ENCODE results near the gene RAB7A.
"Not testable (repeated sequence)": the region's sequence is repeated elsewhere in the genome, so short reads cannot be mapped to it uniquely, and the experiment has no call there.

The RAB7A gene

DNA sequence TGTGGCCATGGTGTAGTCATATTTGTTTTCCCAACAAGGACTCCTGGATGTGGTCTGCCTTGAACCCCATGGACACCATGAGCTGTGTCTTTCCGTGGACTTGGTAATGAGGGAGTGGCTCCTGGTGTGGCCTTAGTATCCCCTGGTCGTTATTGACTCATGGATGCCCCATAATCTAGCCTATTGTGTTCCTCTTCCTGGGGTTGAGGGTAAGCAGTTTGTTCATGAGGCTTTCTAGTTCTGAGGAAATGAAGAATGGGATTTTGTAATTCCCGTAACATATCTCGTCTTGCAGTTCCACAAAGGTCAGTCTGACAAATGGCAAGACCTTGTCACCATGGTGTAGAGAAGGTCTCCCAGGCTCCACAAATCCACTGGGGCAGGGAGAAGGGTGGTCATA lies 22.6 kb downstream of the RAB7A start:
- peak overlapping the region; percentile 14 for H3K27ac ChIP-seq (ENCODE audit: low read depth, low read length)
- H3K27me3 ChIP-seq (ENCODE audit: control insufficient read depth in 5 of 5, insufficient read depth in 4 of 5, low read length in 5 of 5): no peaks in the 10 kb centered on the region
- no peak overlapping the region for H3K9ac ChIP-seq (ENCODE audit: low read length in 5 of 5)
- no peaks in the 10 kb centered on the region for H3K9me3 ChIP-seq (ENCODE audit: control insufficient read depth in 5 of 5, low read length in 5 of 5)
- H3K4me1 ChIP-seq (ENCODE audit: control insufficient read depth in 5 of 5, insufficient read depth in 5 of 5, low read length in 5 of 5): peaks cover 0 to 37% (median 24%) of the 10 kb centered on the region in 5 donors
- no peak overlapping the region for H3K4me3 ChIP-seq (ENCODE audit: low read depth in 1 of 5, low read length in 5 of 5)
- H3K36me3 ChIP-seq (ENCODE audit: control insufficient read depth in 5 of 5, insufficient read depth in 5 of 5, low read length in 5 of 5): peaks cover 0 to 15% (median 8%) of the 10 kb centered on the region in 5 donors

DNA sequence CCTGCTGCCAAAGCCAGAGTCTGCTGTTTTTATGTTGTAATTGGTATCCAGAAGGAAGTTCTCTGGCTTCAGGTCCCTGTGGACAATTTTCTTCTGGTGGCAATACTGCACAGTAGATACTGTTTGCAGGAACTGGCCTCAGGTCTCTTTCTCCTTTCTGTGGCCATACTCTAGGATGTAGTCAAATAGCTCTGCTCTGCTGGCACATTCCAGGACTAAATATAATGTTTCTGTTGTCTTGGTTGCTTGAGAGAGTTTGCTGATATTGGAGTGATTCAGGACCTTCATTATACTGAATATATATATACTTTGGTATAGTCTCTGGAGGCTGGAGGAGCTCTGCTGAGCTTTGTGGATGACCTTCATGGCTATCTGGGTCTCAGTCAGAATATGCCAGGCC lies 23.1 kb downstream of the RAB7A start:
- peak overlapping the region; percentile 14 for H3K27ac ChIP-seq (ENCODE audit: low read depth, low read length)
- H3K9ac ChIP-seq (ENCODE audit: low read length in 5 of 5): no peak overlapping the region
- no peaks in the 10 kb centered on the region for H3K27me3 ChIP-seq (ENCODE audit: control insufficient read depth in 5 of 5, insufficient read depth in 4 of 5, low read length in 5 of 5)
- no peak overlapping the region for H3K4me3 ChIP-seq (ENCODE audit: low read depth in 1 of 5, low read length in 5 of 5)
- peaks cover 0 to 12% (median 6%) of the 10 kb centered on the region in 5 donors for H3K36me3 ChIP-seq (ENCODE audit: control insufficient read depth in 5 of 5, insufficient read depth in 5 of 5, low read length in 5 of 5)
- H3K9me3 ChIP-seq (ENCODE audit: control insufficient read depth in 5 of 5, low read length in 5 of 5): no peaks in the 10 kb centered on the region
- H3K4me1 ChIP-seq (ENCODE audit: control insufficient read depth in 5 of 5, insufficient read depth in 5 of 5, low read length in 5 of 5): peaks cover 0 to 39% (median 24%) of the 10 kb centered on the region in 5 donors

DNA sequence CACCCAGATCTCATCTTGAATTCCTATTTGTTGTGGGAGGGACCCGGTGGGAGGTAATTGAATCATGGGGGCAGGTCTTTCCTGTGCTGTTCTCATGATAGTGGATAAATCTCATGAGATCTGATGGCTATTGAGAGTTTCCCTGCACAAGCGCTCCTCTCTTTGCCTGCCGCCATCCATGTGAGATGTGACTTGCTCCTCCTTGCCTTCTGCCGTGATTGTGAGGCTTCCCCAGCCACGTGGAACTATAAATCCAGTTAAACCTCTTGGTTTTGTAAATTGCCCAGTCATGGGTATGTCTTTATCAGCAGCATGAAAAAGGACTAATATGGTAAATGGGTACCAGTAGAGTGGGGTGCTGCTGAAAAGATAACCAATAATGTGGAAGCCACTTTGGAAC lies 23.6 kb downstream of the RAB7A start:
- not testable (repeated sequence) for H3K36me3 ChIP-seq (ENCODE audit: control insufficient read depth in 5 of 5, insufficient read depth in 5 of 5, low read length in 5 of 5); H3K9me3 ChIP-seq (ENCODE audit: control insufficient read depth in 5 of 5, low read length in 5 of 5); H3K4me3 ChIP-seq (ENCODE audit: low read depth in 1 of 5, low read length in 5 of 5); H3K9ac ChIP-seq (ENCODE audit: low read length in 5 of 5); H3K27me3 ChIP-seq (ENCODE audit: control insufficient read depth in 5 of 5, insufficient read depth in 4 of 5, low read length in 5 of 5)
- Histone ChIP-seq H3K27ac (ENCODE audit: low read depth, low read length) (peak overlapping the region; percentile 14), H3K4me1 (ENCODE audit: control insufficient read depth in 5 of 5, insufficient read depth in 5 of 5, low read length in 5 of 5) (peaks cover 0 to 39% (median 24%) of the 10 kb centered on the region in 5 donors)

DNA sequence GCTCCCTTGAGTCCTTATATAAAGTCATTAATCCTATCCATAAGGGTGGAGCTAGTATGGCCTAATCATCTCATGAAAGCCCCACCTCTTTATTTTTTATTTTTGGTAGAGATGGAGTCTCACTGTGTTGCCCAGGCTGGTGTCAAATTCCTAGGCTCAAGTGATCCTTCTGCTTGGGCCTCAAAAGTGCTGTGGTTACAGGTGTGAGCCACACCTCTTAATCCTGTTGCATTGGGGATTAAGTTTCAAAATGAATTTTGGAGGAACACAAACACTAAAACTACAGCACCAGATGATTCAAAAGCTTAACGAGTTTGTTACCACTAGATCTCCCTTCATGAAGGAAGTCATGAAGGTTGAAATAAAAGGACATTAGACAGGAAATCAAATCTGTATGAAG lies 27.7 kb downstream of the RAB7A start:
- Histone ChIP-seq H3K36me3 (ENCODE audit: control insufficient read depth in 5 of 5, insufficient read depth in 5 of 5, low read length in 5 of 5) (no peaks in the 10 kb centered on the region), H3K27ac (ENCODE audit: low read depth, low read length) (no peak overlapping the region), H3K4me3 (ENCODE audit: low read depth in 1 of 5, low read length in 5 of 5) (no peak overlapping the region), H3K9me3 (ENCODE audit: control insufficient read depth in 5 of 5, low read length in 5 of 5) (no peaks in the 10 kb centered on the region), H3K9ac (ENCODE audit: low read length in 5 of 5) (no peak overlapping the region), H3K4me1 (ENCODE audit: control insufficient read depth in 5 of 5, insufficient read depth in 5 of 5, low read length in 5 of 5) (peaks cover 0 to 31% (median 22%) of the 10 kb centered on the region in 5 donors), H3K27me3 (ENCODE audit: control insufficient read depth in 5 of 5, insufficient read depth in 4 of 5, low read length in 5 of 5) (no peaks in the 10 kb centered on the region)

DNA sequence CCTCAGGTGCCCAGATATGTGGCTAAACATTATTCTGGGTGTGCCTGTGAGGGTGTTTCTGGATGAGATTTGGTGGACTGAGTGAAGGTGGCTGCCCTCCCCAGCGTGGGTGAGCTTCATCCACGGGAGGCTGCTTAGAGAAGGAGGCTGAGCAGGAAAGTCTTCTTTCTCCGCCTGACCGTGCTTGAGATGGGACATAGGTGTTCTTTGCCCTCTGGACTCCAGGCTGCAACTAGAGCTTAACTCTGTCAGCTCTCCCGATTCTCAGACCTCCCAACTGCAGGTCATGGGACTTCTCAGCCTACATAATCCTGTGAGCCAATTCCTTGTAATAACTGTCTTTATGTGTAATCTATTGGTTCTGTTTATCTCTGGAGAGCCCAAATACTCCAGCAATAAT lies 34.1 kb downstream of the RAB7A start:
- no peak overlapping the region for H3K27ac ChIP-seq (ENCODE audit: low read depth, low read length)

DNA sequence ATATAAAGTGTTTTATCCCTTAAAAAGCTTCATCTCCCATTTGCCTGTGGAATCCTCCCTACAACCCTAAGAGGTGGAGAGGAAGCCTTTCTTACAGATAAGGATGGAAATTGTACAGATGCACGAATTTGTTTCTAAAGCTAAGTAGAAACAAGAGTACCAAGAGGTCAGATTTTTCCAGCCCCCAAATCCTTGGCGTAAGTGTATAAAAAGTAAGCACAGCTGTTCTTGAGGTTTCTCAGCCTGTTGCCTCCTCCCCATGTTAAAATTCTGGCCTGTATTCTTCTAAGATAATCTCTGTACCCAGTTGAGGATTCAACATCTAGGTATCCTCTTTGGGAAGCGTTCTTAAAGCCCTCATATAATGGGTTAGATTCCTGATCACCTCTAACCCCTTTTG lies 34.9 kb downstream of the RAB7A start:
- H3K9me3 ChIP-seq (ENCODE audit: control insufficient read depth in 5 of 5, low read length in 5 of 5): no peaks in the 10 kb centered on the region
- H3K27ac ChIP-seq (ENCODE audit: low read depth, low read length): no peak overlapping the region
- peaks cover 0 to 26% (median 17%) of the 10 kb centered on the region in 5 donors for H3K4me1 ChIP-seq (ENCODE audit: control insufficient read depth in 5 of 5, insufficient read depth in 5 of 5, low read length in 5 of 5)

More for the DNA sequence above, 34.1 kb downstream of the RAB7A start:
- H3K4me1 ChIP-seq (ENCODE audit: control insufficient read depth in 5 of 5, insufficient read depth in 5 of 5, low read length in 5 of 5): peaks cover 0 to 26% (median 17%) of the 10 kb centered on the region in 5 donors
- no peaks in the 10 kb centered on the region for H3K27me3 ChIP-seq (ENCODE audit: control insufficient read depth in 5 of 5, insufficient read depth in 4 of 5, low read length in 5 of 5)
- H3K4me3 ChIP-seq (ENCODE audit: low read depth in 1 of 5, low read length in 5 of 5): no peak overlapping the region
- no peaks in the 10 kb centered on the region for H3K9me3 ChIP-seq (ENCODE audit: control insufficient read depth in 5 of 5, low read length in 5 of 5)
- H3K36me3 ChIP-seq (ENCODE audit: control insufficient read depth in 5 of 5, insufficient read depth in 5 of 5, low read length in 5 of 5): peaks cover 0 to 11% (median 6%) of the 10 kb centered on the region in 5 donors
- H3K9ac ChIP-seq (ENCODE audit: low read length in 5 of 5): peak overlapping the region in 1 of 5 donors; percentile 4

DNA sequence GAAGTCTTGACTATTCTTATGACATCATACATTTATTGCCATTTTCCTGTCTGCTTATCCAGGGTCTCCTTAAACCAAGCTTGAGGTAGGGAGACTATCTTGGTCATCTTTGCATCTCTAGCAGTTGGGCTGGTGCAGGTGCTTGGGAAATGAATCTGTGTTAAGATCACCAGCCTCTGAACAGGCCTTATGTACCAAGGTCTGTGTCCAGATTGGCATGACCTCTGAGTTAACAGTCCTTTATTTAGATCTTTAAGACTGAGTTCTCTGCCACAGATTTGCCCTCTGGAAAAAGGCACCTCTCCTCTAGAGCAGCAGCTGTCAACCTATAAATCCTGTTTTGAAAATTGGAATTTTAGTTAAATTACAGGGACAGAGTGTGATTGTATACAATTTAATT lies 35.4 kb downstream of the RAB7A start:
- Histone ChIP-seq H3K36me3 (ENCODE audit: control insufficient read depth in 5 of 5, insufficient read depth in 5 of 5, low read length in 5 of 5) (peaks cover 0 to 11% (median 8%) of the 10 kb centered on the region in 5 donors), H3K27ac (ENCODE audit: low read depth, low read length) (no peak overlapping the region), H3K9me3 (ENCODE audit: control insufficient read depth in 5 of 5, low read length in 5 of 5) (no peaks in the 10 kb centered on the region), H3K27me3 (ENCODE audit: control insufficient read depth in 5 of 5, insufficient read depth in 4 of 5, low read length in 5 of 5) (no peaks in the 10 kb centered on the region), H3K4me3 (ENCODE audit: low read depth in 1 of 5, low read length in 5 of 5) (no peak overlapping the region), H3K9ac (ENCODE audit: low read length in 5 of 5) (no peak overlapping the region), H3K4me1 (ENCODE audit: control insufficient read depth in 5 of 5, insufficient read depth in 5 of 5, low read length in 5 of 5) (peaks cover 0 to 27% (median 17%) of the 10 kb centered on the region in 5 donors)

More for the DNA sequence above, 34.9 kb downstream of the RAB7A start:
- Histone ChIP-seq H3K27me3 (ENCODE audit: control insufficient read depth in 5 of 5, insufficient read depth in 4 of 5, low read length in 5 of 5) (no peaks in the 10 kb centered on the region), H3K36me3 (ENCODE audit: control insufficient read depth in 5 of 5, insufficient read depth in 5 of 5, low read length in 5 of 5) (peaks cover 0 to 11% (median 8%) of the 10 kb centered on the region in 5 donors), H3K4me3 (ENCODE audit: low read depth in 1 of 5, low read length in 5 of 5) (no peak overlapping the region), H3K9ac (ENCODE audit: low read length in 5 of 5) (no peak overlapping the region)

DNA sequence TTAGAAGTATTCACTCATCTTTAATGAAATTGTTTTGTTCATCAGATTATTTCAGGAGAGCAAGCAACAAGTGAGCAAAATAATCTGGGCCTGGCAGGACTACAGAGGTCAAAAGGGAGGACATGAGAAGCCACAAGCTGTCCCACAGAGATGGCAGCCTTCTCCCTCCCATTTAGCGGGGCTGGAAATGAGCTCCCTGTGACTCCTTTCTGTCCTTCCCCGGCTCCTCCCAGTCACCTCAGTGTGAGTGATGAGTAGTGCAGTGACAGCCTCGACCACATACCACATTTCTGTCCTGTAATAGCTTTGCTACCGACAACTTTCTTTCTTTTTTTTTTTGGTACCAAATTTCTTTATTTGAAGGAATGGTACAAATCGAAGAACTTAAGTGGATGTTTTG lies 38.0 kb downstream of the RAB7A start:
- H3K9ac ChIP-seq (ENCODE audit: low read length in 5 of 5): no peak overlapping the region
- no peak overlapping the region for H3K27ac ChIP-seq (ENCODE audit: low read depth, low read length)
- no peaks in the 10 kb centered on the region for H3K27me3 ChIP-seq (ENCODE audit: control insufficient read depth in 5 of 5, insufficient read depth in 4 of 5, low read length in 5 of 5)
- peaks cover 0 to 11% (median 8%) of the 10 kb centered on the region in 5 donors for H3K36me3 ChIP-seq (ENCODE audit: control insufficient read depth in 5 of 5, insufficient read depth in 5 of 5, low read length in 5 of 5)
- H3K4me3 ChIP-seq (ENCODE audit: low read depth in 1 of 5, low read length in 5 of 5): no peak overlapping the region
- peaks cover 0 to 45% (median 28%) of the 10 kb centered on the region in 5 donors for H3K4me1 ChIP-seq (ENCODE audit: control insufficient read depth in 5 of 5, insufficient read depth in 5 of 5, low read length in 5 of 5)
- H3K9me3 ChIP-seq (ENCODE audit: control insufficient read depth in 5 of 5, low read length in 5 of 5): no peaks in the 10 kb centered on the region

DNA sequence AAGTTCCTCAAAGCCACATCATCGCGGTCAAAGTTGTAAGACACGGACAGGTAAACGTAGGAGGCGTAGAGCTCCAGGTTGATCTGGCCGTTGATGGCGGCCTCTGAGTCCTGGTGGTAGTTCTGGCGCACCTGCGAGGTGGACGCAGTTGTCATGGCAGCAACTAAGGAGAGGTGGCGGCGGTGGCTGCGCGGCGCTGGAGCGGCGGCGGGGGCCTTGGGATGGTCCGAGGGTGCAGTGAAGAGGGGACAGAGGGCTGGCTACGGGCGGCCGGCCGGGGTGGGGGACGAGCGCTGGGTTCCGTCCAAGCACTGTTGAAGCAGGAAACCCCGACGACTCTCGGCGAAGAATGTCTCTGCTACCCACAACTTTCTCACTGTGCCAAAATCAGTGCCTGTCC lies 38.9 kb downstream of the RAB7A start:
- H3K9ac ChIP-seq (ENCODE audit: low read length in 5 of 5): no peak overlapping the region
- no peak overlapping the region for H3K27ac ChIP-seq (ENCODE audit: low read depth, low read length)
- H3K27me3 ChIP-seq (ENCODE audit: control insufficient read depth in 5 of 5, insufficient read depth in 4 of 5, low read length in 5 of 5): no peaks in the 10 kb centered on the region
- no peak overlapping the region for H3K4me3 ChIP-seq (ENCODE audit: low read depth in 1 of 5, low read length in 5 of 5)
- H3K36me3 ChIP-seq (ENCODE audit: control insufficient read depth in 5 of 5, insufficient read depth in 5 of 5, low read length in 5 of 5): peaks cover 0 to 11% (median 8%) of the 10 kb centered on the region in 5 donors
- H3K4me1 ChIP-seq (ENCODE audit: control insufficient read depth in 5 of 5, insufficient read depth in 5 of 5, low read length in 5 of 5): peaks cover 0 to 47% (median 28%) of the 10 kb centered on the region in 5 donors
- no peaks in the 10 kb centered on the region for H3K9me3 ChIP-seq (ENCODE audit: control insufficient read depth in 5 of 5, low read length in 5 of 5)

DNA sequence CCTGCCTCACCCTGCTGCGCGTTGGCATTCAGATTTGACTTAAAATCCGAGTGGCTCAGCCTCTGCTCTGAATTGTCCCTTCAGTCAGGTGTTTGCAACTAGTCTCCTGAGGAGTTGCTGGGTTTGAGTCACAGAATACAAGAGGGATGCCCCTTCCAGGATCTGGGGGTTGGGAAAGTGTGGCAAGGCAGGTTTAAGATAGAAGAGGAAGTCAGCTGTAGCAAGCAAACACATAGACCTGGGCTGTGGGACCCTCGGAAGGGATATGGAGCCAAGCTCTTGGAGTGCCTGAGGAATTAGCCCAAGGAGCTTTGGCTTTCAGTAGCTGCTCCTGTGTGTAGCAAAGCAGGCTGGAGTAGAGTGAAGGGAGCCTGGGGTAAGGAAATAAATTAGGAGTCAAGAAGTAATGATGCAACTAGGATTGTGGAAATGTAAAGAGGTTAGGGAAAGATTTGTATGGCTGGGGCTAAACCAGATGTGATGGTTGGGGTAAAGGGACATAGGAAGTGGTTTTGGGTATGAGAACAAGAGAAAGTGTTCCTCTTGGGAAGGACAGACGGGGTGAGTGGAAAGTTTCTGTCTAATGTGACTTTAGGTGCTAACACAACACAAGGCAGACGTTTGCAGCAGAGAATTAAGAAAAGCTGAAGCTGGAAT lies 41.2 kb downstream of the RAB7A start:
- H3K36me3 ChIP-seq (ENCODE audit: control insufficient read depth in 5 of 5, insufficient read depth in 5 of 5, low read length in 5 of 5): peaks cover 0 to 11% (median 8%) of the 10 kb centered on the region in 5 donors
- no peaks in the 10 kb centered on the region for H3K27me3 ChIP-seq (ENCODE audit: control insufficient read depth in 5 of 5, insufficient read depth in 4 of 5, low read length in 5 of 5)
- no peak overlapping the region for H3K9ac ChIP-seq (ENCODE audit: low read length in 5 of 5)
- H3K4me3 ChIP-seq (ENCODE audit: low read depth in 1 of 5, low read length in 5 of 5): no peak overlapping the region
- peaks cover 0 to 46% (median 34%) of the 10 kb centered on the region in 5 donors for H3K4me1 ChIP-seq (ENCODE audit: control insufficient read depth in 5 of 5, insufficient read depth in 5 of 5, low read length in 5 of 5)
- H3K27ac ChIP-seq (ENCODE audit: low read depth, low read length): no peak overlapping the region
- no peaks in the 10 kb centered on the region for H3K9me3 ChIP-seq (ENCODE audit: control insufficient read depth in 5 of 5, low read length in 5 of 5)
